ENCODE measurements around the gene RNF212B.

RNF212B gene

GRCh38 chr14:23297096-23297495 is 59.4 kb downstream of the RNF212B start:
- DNase-seq, result no peak

GRCh38 chr14:23297611-23298277 is 60.0 kb downstream of the RNF212B start:
- DNase-seq, result no peak

- peak; percentile 37 for DNase-seq
Observed at GRCh38 chr14:23299211-23299957, 61.6 kb downstream of the RNF212B start.

- DNase-seq, result peak; percentile 13
Observed at GRCh38 chr14:23299986-23300686, 62.4 kb downstream of the RNF212B start.

- DNase-seq, result peak; percentile 21
Observed at GRCh38 chr14:23300687-23301223, 63.0 kb downstream of the RNF212B start.

- peak; percentile 99 for DNase-seq
Observed at GRCh38 chr14:23301288-23301968, 63.7 kb downstream of the RNF212B start.

- no peak for DNase-seq
Observed at GRCh38 chr14:23301969-23302289, 64.2 kb downstream of the RNF212B start.

GRCh38 chr14:23302290-23303225 is 64.8 kb downstream of the RNF212B start, which contains the start of gene PPP1R3E:
Gene PPP1R3E (minus strand): TSS chr14:23302859. CDS start chr14:23302576, 283 bp downstream.
- DNase-seq, result peak; percentile 87

- peak; percentile 26 for DNase-seq
Observed at GRCh38 chr14:23306412-23307145, 68.8 kb downstream of the RNF212B start, which contains the start of gene BCL2L2. Gene BCL2L2 (plus strand): TSS chr14:23306833. CDS start chr14:23307768, 935 bp downstream.

GRCh38 chr14:23307146-23307530 is 69.4 kb downstream of the RNF212B start:
- no peak for DNase-seq

GRCh38 chr14:23307687-23308644 is 70.2 kb downstream of the RNF212B start:
- DNase-seq, result no peak

- no peak for DNase-seq
Observed at GRCh38 chr14:23308721-23309445, 71.1 kb downstream of the RNF212B start.

- no peak for DNase-seq
Observed at GRCh38 chr14:23310546-23310945, 72.8 kb downstream of the RNF212B start.

GRCh38 chr14:23316300-23316699 is 78.6 kb downstream of the RNF212B start:
- DNase-seq, result no peak

- no peak for DNase-seq
Observed at GRCh38 chr14:23319746-23320583, 82.2 kb downstream of the RNF212B start.

GRCh38 chr14:23320584-23321571 is 83.1 kb downstream of the RNF212B start, which contains the start of gene PABPN1:
Gene PABPN1 (plus strand): TSS chr14:23321457. CDS start chr14:23321470, 13 bp downstream.
- DNase-seq, result peak; percentile 99
